ENCODE measurements around the gene ADAMTS14.
"Not testable (repeated sequence)": the region's sequence is repeated elsewhere in the genome, so short reads cannot be mapped to it uniquely, and the experiment has no call there.

The ADAMTS14 gene

DNA sequence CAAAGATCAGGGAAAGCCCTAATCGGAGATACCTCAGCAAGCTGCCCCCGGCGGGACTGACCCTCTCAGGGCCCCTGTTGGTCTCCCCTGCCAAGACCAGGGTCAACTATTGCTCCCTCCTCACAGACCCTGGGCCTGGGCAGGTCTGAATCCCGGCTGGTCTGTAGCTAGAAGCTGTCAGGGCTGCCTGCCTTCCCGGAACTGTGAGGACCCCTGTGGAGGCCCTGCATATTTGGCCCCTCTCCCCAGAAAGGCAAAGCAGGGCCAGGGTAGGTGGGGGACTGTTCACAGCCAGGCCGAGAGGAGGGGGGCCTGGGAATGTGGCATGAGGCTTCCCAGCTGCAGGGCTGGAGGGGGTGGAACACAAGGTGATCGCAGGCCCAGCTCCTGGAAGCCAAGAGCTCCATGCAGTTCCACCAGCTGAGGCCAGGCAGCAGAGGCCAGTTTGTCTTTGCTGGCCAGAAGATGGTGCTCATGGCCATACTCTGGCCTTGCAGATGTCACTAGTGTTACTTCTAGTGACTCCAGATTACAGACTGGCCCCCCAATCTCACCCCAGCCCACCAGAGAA is 88.8 kb downstream of the ADAMTS14 start:
- H3K4me3 ChIP-seq (ENCODE audit: low read length): no peak overlapping the region
- no peak for TF ChIP-seq ZNF274 (IDR thresholded peaks at IDR 0.05; ENCODE audit: low read depth, low read length)

DNA sequence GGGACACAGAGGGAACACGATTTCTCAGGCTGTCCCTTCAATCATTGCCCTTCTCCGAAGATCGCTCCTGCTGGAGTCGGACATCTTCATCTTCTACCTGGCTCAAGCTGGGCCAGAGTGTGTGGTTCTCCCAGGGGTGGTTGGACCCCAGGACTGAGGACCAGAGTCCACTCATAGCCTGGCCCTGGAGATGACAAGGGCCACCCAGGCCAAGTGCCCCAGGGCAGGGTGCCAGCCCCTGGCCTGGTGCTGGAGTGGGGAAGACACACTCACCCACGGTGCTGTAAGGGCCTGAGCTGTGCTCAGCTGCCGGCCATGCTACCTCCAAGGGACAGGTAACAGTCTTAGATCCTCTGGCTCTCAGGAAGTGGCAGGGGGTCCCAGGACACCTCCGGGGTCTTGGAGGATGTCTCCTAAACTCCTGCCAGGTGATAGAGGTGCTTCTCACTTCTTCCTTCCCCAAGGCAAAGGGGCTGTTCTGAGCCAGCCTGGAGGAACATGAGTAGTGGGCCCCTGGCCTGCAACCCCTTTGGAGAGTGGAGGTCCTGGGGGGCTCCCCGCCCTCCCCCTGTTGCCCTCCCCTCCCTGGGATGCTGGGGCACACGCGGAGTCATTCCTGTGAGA is 89.5 kb downstream of the ADAMTS14 start:
- no peak overlapping the region for H3K4me3 ChIP-seq (ENCODE audit: low read length)

DNA sequence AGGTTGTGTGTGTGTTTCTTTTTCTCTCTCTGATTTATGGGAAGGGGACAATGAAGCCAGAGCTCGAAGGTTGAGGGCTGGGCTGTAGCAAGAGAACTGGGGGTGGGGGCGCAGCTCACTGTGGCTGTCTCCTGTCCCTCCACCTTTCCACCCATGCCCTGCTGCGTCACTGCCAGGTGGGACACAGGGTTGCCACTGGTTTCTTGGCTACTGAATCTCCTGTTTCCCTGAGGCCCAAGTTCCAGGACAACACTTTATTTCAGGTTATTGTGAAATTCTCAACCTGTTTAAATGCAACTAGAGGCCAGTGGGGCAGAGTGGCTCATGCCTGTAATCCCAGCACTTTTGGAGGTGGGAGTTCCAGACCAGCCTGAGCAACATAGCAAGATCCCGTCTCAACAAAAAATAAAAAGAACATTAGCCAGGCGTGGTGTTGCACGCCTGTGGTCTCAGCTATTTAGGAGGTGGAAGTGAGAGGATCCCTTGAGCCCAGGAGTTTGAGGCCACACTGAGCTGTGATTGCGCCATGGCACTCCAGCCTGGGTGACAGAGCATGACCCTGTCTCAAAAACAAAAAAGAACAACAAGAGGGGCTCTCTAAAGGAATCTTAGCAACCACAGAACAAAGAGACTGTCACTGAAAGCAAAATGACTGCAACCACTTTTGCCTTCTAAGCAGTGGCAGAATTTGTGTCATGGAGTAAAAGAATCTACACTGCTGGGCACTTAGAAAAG is 90.3 kb downstream of the ADAMTS14 start:
- no peak for TF ChIP-seq ZNF274 (IDR thresholded peaks at IDR 0.05; ENCODE audit: low read depth, low read length)
- H3K4me3 ChIP-seq (ENCODE audit: low read length): no peak overlapping the region

More for the DNA sequence above, 89.5 kb downstream of the ADAMTS14 start:
- no peak for TF ChIP-seq ZNF274 (IDR thresholded peaks at IDR 0.05; ENCODE audit: low read depth, low read length)

DNA sequence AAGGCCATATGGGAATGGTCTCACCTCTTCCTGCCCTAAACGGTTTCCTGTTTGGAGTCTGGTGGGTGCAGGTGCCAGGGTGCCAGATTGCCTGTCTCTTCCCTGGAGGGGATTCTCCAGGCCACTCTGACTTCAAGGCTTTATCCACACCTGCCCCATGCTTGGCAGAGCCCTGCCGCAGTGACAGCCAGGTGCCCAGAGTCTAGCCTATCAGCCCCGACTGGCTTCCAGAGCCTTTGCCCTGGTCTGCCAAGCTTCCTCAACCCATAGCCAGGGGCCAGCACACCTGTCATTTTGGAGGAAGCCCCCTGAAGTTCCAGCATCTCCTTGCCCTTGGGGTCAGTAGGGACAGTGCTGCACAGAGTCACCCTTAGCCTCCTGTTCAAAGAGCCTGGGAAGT is 91.3 kb downstream of the ADAMTS14 start:
- no peak for TF ChIP-seq ZNF274 (IDR thresholded peaks at IDR 0.05; ENCODE audit: low read depth, low read length)
- H3K4me3 ChIP-seq (ENCODE audit: low read length): no peak overlapping the region

DNA sequence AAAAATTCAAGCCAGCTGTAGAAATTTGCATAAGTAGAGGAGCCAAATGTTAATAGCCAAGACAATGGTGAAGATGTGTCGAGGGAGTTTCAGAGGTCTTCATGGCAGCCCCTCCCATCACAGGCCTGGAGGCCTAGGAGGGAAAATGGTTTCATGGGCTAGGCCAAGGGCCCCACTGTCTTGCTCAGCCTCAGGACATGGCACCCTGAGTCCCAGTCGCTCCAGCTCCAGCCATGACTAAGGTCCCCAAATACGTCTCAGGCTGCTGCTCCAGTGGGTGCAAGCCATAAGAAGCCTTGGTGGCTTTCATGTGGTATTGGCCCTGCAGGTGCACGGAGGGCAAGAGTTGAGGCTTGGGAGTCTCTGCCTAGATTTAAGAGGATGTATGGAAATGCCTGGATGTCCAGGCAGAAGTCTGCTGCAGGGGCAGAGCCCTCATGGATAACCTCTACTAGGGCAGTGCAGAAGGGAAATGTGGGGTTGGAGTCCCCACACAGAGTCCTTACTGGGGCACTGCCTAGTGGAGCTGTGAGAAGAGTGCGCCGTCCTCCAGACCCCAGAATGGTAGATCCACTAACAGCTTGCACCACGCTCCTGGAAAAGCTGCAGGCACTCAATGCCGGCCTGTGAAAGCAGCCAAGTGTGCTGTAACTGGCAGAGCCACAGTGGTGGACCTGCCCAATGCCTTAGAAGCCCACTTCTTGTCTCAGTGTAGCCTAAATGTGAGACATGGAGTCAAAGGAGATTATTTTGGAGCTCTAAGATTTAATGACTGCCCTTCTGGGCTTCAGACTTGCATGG is 93.7 kb downstream of the ADAMTS14 start:
- no peak for TF ChIP-seq ZNF274 (IDR thresholded peaks at IDR 0.05; ENCODE audit: low read depth, low read length)
- no peak overlapping the region for H3K4me3 ChIP-seq (ENCODE audit: low read length)

DNA sequence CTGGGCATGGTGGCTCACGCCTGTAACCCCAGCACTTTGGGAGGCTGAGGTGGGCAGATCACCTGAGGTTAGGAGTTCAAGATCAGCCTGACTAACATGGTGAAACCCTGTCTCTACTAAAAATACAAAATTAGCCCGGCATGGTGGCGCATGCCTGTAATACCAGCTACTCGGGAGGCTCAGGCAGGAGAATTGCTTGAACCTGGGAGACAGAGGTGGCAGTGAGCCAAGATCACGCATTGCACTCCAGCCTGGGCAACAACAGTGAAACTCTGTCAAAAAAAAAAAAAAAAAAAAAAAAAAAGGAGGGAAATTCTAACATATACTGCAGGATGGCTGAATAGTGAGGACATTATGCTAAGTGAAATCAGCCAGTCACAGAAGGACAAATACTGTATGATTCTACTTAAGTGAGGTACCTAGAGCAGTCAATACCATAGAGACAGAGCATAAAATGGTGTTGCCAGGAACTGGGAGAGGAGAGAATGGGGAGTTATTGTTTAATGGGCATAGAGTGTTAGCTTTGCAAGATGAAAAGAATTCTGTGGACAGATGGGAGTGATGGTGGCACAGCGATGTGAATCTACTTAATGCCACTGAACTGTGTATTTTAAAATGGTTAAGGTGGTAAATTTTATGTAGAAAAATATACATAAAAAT is 95.8 kb downstream of the ADAMTS14 start:
- H3K4me3 ChIP-seq (ENCODE audit: low read length): not testable (repeated sequence)

DNA sequence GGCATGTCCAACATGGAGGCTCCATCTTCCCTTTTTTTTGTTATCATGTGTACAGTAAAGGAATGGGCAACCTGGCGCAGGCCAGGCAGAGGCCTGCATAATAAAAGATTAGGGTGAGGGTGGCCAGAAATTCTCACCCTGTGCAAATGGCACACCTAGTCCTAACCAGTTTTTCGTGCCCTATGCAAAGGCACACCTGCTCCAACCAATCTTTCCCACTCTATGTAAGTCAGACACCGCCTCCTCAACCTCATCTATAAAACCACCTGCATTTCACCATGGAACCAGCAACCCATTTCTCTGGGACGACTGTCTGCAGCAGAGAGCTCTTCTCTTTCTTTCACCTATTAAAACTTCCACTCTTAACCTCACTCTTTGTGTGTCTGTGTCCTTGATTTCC is 96.8 kb downstream of the ADAMTS14 start:
- no peak for TF ChIP-seq ZNF274 (IDR thresholded peaks at IDR 0.05; ENCODE audit: low read depth, low read length)
- no peak overlapping the region for H3K4me3 ChIP-seq (ENCODE audit: low read length)

DNA sequence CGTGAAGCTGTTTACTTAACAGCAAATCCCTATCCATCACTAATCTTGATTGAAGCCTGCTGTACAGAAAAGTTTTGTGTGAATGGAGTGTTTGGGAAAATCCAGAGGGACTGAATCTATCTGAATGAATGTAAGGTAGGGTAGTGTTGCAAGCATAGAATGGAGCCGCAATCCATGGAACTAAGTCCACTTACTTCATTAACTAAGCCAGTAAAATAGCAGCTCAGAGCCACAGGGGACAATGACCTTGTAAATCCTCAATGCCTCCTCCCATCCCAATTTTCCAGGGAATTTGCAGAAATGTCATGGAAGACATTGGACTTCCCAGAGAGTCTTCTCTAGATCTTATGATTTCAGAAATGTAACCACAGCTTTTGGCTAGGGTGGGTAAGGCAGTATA is 97.7 kb downstream of the ADAMTS14 start:
- TF ChIP-seq ZNF274 (IDR thresholded peaks at IDR 0.05; ENCODE audit: low read depth, low read length): no peak
- no peak overlapping the region for H3K4me3 ChIP-seq (ENCODE audit: low read length)

DNA sequence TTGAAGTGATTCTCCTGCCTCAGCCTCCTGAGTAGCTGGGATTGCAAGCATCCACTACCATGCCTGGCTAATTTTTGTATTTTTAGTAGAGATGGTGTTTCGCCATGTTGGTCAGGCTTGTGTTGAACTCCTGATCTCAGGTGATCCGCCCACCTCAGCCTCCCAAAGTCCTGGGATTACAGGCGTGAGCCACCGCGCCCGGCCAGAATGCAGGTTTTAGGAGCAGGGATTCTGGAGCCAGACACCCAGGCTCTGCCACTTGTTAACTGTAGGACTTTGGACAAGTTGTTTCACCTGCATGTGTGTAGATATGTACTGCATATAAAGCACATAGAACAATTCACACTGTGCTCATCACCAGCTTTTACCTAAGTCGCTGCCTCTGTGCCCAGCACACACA is 98.2 kb downstream of the ADAMTS14 start:
- not testable (repeated sequence) for H3K4me3 ChIP-seq (ENCODE audit: low read length)

DNA sequence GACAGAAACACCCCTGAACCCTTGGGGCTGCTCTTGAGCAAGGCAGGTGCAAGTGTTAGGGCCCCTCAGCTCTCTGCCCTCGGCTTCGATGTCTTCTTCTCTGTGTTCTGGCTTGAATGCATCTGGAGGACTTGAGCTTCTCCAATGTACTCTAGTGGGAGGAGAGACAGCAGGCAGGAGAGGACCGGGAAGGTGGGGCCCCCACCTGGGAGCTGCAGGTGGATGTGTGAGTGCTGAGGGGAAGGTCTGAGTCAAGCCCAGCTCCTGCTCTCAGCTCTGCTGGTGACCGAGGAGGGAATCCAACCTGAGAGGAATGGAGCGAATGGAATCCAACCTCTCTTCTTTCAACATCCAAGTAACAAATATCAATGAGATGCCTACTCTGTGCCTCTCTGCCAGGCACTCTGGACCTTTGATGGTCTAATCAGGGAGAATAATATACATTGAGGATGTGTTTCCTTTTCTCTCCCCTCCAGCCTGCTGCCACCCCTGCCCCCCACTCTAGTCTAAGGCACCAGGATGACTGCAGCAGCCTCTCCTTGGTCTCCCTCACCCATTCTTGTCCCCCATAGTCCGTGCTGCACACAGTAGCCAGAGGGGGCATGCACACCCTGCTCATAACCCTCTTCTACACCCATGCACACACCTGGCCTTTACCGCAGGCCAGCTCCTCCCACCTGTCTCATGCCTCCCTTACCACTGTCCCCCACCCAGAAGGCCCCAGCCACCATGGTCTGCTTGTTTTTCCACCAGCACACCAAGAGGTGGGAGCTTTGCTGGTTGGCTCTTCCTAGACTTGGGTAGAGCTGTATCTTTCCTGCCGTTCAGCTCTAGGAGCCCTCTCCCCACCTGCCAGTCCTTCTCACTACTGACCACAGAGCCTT is 99.2 kb downstream of the ADAMTS14 start:
- no peak overlapping the region for H3K4me3 ChIP-seq (ENCODE audit: low read length)
- no peak for TF ChIP-seq ZNF274 (IDR thresholded peaks at IDR 0.05; ENCODE audit: low read depth, low read length)

DNA sequence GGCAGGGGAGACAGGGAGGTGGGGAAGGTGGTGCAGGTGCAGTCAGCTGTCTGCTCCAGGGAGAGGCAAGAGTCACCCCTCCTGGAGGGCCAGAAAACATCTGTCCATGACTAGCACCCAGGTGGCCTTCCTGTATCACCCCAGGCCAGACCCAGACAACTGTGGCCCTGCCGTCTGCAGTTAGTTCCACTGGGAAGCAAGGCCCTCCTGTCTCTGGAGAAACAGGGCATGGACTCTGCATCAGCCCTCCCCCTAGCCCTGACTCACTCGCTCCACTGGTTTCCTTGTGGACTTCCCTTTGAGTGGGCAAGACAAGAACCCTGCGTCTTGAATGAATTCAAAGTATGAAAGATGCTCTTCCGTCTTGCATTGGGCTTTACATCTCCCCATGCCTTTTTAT is 100.3 kb downstream of the ADAMTS14 start:
- H3K4me3 ChIP-seq (ENCODE audit: low read length): no peak overlapping the region
- no peak for TF ChIP-seq ZNF274 (IDR thresholded peaks at IDR 0.05; ENCODE audit: low read depth, low read length)

DNA sequence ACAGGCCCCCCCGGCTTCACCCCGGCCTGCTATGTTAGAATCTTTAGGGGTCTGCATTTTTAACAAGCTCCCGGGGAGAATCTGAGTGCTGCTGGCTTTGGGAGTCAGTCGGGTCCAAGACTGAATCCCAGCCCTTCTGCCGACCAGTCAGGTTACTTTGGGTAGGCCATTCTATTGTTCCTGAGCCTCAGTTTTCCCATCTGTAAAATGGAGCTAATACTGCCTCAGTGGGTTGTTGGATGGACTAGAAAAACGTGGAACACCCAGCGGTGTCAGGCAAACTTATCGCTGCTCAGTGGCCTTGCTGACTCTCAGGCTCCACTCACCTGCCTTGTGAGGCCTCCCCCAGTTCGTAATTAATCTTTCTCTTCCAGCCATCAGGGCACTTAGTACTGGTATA is 101.2 kb downstream of the ADAMTS14 start:
- no peak for TF ChIP-seq ZNF274 (IDR thresholded peaks at IDR 0.05; ENCODE audit: low read depth, low read length)
- no peak overlapping the region for H3K4me3 ChIP-seq (ENCODE audit: low read length)
